Right renal pelvis (tissue), 4 donors: Measurements from ENCODE around the gene SLC23A3. TPM values are rescaled to one million over a fixed set of nuclear protein-coding genes. Genes with fewer than 3 reads are reported as not detected.
A peak's percentile ranks its signal among the peaks of the same experiment; 100 is the strongest.
"Not testable (repeated sequence)": the region's sequence is repeated elsewhere in the genome, so short reads cannot be mapped to it uniquely, and the experiment has no call there.

ENCODE experiments used
- DNase-seq, 4 donors: peaks; one replicate each; pipeline ENCODE4 v3.0.0-alpha.2; 2013; ENCODE audit warnings: low read depth in 4 of 4, low spot score in 3 of 4, missing footprints in 1 of 4
- polyA plus RNA-seq, 4 donors: library from polyadenylated mRNA; unstranded; fragments of 120-200 nt; gene quantifications; one replicate each; pipeline ENCODE4 v1.2.1, GENCODE V29; 2013; ENCODE audit not compliant: insufficient read length in 4 of 4

SLC23A3 gene
- polyA plus RNA-seq, 4 donors, result 14.8 to 23.3 (median 18.8) TPM

- DNase-seq, result no peak
These were observed 36.1 kb upstream of the SLC23A3 start for GRCh38 chr2:219205981-219206327.

GRCh38 chr2:219205165-219205538 lies 35.3 kb upstream of the SLC23A3 start:
- DNase-seq, result no peak

- no peak for DNase-seq
These were observed 34.8 kb upstream of the SLC23A3 start for GRCh38 chr2:219204425-219205164.

GRCh38 chr2:219201331-219201730 lies 31.5 kb upstream of the SLC23A3 start:
- DNase-seq, result not testable (repeated sequence)

GRCh38 chr2:219200502-219201326 lies 30.9 kb upstream of the SLC23A3 start:
- DNase-seq, result not testable (repeated sequence)

GRCh38 chr2:219199470-219200211 lies 29.8 kb upstream of the SLC23A3 start:
- DNase-seq, result no peak

- no peak for DNase-seq
These were observed 29.1 kb upstream of the SLC23A3 start for GRCh38 chr2:219198974-219199373.

GRCh38 chr2:219197388-219197787 lies 27.6 kb upstream of the SLC23A3 start:
- DNase-seq, result no peak

GRCh38 chr2:219186754-219187456 lies 17.1 kb upstream of the SLC23A3 start:
- no peak for DNase-seq

GRCh38 chr2:219184121-219184520 lies 14.3 kb upstream of the SLC23A3 start:
- DNase-seq, result no peak

GRCh38 chr2:219183151-219183772 lies 13.4 kb upstream of the SLC23A3 start:
- no peak for DNase-seq

- DNase-seq, result no peak
These were observed 12.7 kb upstream of the SLC23A3 start for GRCh38 chr2:219182331-219183150.

- no peak for DNase-seq
These were observed 11.7 kb upstream of the SLC23A3 start for GRCh38 chr2:219181531-219181930.

GRCh38 chr2:219180961-219181360 lies 11.1 kb upstream of the SLC23A3 start:
- DNase-seq, result no peak

- no peak for DNase-seq
These were observed 10.0 kb upstream of the SLC23A3 start for GRCh38 chr2:219179601-219180465.

- peak in 1 of 4 donors; percentile 14 for DNase-seq
These were observed 8.7 kb upstream of the SLC23A3 start for GRCh38 chr2:219178377-219179175.

- DNase-seq, result peak; percentile 66 to 86 (median 76)
These were observed 7.9 kb upstream of the SLC23A3 start, which contains the start of gene RETREG2 for GRCh38 chr2:219177552-219178376. Gene RETREG2 (plus strand): TSS chr2:219178275. CDS start chr2:219178353, 78 bp downstream.
